ENCODE data around the gene PIM3.

The PIM3 gene

DNA sequence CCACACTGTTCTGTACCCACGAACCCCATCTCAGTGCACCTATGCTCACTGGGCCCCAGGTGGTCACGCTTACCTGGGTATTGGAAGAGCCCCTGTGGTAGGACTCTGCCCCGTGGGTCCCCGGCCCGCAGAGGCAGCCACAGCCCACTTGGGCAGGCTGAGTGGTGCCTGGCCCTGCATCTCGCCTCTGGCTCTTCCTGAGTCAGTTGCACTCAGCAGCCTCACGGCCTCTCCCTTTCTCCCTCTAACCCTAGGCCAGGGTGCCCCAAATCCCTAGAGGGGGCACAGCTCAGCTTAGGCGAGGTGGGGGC is 32.4 kb upstream of the PIM3 start:
- no peak for DNase-seq (ENCODE audit: low read depth in 2 of 2)

DNA sequence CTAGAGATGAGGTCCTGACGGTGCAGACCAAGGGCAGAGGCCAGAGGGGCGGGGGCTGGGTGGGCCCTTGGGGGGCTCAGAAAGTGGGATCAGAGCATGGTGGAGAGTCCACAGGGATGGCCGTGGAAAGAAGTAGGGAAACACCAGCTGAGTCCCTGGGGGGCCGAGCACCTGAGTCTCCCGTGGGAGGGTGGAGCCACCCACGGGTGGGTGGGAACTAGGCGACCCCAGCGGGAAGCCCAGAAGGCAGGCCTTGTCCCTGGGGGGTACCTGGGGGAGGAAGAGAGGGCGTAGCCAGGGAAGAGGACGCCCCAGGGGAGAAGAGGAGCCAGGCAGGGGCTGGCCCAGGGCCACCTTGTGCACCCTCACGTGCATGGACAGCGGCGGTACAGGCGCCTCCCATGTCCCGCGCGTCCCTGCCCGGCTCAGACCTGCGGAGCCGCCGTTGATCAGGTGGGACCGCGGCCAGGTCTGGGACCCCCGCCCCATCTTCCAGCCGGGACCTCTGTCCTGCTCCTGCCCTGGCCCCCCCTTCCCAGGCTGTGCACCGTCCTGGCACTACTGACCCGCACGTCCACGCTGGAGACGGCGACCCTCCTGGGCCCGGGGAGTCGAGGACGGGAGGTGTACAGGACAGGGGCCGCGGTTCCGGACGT is 31.9 kb upstream of the PIM3 start:
- no peak for DNase-seq (ENCODE audit: low read depth in 2 of 2)

DNA sequence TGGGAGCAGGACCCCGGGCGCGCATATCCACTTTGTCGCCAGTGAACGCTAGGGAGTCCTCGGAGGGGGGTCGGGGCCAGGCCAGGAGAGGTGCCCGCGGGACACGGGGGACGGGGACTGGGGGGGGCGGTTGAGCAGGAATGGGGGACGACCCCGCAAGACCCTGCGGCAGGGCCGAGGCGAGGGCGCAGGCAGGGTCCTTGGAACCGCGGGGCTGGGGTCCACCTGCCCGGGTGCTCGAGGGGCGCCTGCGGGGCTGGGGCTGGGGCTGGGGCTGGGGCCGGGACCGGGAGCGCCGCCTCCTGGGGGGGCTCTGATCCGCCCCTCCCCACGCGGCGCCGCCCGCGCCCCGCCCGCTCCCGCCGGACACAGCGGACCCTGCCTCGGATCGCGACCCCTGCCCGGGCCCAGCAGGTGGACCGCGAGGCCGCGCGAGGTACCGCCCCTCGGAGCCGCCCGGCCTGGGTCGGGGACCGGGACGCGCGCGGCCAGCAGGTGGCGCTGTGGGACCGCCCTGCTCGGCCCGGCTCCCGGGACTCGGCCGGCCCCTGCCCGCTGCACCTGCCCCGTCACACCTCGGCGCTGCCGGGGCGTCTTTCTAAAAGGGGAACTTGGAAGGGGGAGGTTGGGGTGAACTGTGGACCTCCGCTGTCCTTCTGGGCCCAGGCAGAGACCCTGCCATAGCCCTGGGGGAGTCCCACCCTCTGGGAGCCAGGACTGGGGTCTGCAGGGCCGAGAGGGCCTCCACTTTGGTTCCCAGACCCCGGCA is 31.2 kb upstream of the PIM3 start:
- no peak for DNase-seq (ENCODE audit: low read depth in 2 of 2)

DNA sequence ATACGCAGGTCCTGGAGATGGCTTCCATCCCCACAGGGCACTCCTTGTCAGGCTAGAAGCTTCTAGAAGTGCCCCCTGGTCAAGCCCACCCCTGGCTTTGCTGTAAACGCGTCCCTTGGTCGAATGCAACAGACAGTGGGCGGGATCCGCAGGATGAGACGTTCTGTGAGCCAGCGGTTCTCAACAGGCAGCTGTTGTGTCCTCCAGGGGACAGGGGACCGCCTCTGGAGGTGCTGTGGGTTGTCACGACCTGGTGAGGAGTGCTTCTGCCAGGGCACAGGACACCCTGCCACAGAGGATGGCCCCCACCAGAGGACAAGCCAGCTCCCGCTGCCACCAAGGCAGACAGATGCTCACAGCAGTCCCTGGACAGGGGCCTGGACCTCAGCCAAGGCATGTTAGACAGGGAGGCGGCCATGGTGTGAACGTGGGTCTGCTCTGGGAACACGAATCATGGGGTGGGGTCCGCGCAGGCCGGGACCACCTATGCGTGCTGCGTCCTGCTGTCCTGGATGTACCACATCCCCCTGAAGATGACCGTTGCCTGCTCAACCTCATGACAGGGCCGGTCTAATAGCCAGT is 30.5 kb upstream of the PIM3 start:
- DNase-seq (ENCODE audit: low read depth in 2 of 2): no peak

DNA sequence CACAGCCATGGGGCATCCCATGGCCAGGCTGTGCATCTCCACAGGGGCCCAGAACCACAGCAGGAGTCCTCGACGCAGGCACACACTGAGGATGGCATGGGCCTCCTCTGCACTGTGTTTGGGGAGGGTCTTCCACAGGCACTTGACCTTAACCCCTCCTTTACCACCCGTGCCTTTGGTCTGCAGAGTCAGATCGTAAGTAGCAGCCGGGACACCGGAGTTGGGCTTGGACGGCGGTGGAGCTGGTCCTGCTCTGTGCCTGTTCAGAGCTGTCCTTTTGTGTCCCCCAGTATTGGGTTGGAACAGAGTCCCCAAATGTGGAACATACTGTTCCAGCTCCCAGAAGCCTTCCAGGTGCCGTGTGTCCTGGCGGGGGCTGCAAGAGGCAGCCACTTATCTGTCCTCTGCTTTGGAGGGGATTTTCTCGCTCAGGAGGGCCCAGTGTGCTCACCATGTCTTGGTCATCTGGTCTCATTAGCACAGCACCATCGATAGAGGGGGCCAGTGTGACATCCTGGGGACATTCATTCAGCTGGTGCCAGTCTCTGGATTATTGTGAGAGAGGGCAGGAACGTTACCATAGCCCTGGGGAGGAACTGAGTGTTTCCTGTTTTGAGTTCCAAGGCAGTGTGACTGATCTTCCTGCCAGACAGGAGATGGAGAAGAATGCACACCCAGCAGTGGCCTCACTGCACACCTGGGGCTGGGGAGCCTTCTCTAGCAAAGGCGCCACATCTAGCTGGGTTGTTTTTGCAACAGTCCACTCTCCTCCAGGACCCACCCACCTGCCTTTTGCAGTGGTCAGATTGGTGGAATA is 29.8 kb upstream of the PIM3 start:
- DNase-seq (ENCODE audit: low read depth in 2 of 2): no peak

DNA sequence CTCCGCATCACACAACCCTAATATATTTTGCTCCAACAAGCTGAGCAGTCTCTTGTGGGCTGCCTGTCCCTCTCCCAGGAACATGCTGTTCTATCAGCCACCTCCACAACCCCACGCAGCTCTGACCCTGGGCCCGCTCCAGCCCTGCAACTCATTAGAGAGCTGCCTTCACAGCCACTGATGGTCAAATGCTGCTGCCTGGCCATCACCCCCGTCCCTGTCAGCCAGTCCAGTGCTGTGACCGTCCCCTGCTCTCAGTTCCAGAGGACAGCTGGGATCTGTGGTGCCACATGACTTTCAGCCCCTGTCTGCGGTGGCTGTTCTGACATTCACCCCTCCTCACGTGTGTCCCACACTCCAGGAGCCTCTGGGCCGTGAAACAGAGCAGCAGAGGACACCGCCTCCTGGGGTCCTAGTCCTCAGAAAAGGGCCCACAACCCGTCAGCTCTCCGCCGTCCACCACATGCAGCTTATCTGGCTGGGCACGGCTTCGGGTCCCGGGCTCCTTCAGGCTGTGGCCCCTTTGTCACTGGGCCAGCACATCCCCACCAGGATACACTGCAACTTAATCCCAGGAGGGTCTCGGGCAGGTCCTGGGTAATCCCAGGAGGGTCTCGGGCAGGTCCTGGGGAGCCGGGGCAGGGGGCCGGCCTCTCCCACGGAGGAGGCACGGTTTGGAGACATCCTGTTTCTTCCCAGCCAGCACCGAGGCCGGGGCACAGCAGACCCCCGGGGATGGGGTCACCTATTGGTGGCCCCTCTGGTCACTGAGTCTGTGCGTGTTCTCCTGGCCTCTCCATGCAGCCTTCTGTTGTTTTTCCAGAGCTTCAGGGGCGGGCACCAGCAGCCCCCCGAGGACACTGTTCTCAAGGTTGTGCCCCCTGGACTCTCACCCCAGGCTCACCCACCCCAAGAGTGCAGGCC is 27.1 kb upstream of the PIM3 start:
- DNase-seq (ENCODE audit: low read depth in 2 of 2): no peak

DNA sequence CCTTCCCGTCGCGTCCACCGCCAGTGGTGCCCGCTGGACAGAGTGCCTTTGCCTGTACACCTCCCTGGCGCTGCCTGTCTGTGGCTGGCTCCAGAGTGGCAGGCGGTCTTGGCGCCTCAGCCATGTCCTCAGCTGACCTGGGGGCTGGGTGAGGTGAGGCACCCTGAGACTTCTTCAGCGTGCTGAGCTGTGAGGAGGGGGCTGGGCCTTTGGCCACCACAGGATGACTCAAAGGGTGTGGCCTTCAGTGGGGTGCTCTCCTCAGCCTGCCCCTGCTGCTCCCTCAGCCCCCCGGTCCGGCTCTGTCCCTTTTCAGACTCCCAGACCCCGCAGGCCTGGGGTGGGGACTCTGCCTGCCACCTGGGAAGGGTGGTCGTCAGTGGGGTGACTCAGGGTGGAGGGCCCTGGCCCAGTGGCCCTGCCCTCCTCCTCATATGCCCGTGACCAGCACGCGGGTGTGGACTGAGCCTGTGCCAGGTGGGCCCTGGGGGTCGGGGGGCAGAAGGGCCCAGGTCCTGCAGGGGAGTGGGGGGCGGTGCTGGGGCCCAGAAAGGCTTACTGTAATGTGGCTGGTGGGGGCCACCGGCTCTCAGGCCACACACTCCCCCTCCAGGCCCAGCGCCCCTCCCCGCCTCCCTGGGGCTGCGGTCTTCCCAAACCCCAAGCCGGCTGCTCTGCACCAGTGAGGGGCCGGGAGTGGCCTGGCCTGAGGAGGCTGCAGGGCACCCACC is 26.2 kb upstream of the PIM3 start:
- no peak for DNase-seq (ENCODE audit: low read depth in 2 of 2)

DNA sequence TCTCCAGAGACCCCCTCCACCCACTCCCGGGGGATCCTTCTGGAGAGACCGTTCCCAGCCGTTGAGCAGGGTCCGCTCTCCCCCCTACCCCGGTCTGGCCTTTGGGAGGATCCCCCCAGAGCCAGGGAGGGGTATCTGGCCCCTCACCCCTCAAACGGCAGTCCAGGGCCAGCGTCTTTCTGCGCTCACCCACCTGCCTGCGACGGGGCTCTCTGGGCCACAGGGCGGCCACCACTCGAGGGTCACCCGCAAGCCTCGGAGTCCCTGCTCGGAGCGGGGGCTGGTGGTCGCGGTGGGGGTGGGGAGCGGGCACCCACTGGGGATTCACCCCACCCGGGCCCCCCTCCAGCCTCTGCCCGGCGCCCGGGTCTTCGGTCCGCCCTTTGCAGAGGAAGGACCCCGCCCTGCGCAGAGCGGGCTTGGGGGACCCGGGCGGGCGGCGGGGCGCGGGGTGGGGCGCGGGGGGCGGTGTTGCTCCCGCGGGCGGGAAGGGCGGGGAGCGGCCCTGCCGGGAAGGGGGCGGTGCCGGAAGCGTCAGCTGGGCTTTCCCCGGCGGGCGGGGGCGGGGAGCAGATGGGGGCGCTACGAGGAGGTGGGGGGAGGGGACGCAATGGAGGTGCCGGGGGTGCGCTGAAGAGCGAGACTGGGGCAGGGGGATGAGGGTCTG is 25.5 kb upstream of the PIM3 start:
- DNase-seq (ENCODE audit: low read depth in 2 of 2): peak in 1 of 2 experiments; percentile 44

DNA sequence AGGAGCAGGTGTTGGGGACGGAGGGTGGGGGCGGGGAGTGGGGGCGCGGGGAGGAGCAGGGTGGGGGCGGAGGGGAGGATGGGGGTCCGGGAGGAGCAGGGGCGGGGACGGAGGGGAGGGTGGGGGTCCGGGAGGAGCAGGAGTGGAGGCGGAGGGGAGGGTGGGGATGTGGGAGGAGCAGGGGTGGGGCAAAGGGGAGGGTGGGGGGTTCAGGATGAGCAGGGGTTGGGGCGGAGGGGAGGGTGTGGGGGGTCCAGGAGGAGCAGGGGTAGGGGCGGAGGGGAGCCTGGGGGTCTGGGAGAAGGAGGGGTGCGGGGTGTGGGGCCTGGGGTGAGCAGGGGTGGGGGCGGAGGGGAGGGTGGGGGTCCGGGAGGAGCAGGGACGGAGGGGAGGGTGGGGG is 25.0 kb upstream of the PIM3 start:
- no peak for DNase-seq (ENCODE audit: low read depth in 2 of 2)

DNA sequence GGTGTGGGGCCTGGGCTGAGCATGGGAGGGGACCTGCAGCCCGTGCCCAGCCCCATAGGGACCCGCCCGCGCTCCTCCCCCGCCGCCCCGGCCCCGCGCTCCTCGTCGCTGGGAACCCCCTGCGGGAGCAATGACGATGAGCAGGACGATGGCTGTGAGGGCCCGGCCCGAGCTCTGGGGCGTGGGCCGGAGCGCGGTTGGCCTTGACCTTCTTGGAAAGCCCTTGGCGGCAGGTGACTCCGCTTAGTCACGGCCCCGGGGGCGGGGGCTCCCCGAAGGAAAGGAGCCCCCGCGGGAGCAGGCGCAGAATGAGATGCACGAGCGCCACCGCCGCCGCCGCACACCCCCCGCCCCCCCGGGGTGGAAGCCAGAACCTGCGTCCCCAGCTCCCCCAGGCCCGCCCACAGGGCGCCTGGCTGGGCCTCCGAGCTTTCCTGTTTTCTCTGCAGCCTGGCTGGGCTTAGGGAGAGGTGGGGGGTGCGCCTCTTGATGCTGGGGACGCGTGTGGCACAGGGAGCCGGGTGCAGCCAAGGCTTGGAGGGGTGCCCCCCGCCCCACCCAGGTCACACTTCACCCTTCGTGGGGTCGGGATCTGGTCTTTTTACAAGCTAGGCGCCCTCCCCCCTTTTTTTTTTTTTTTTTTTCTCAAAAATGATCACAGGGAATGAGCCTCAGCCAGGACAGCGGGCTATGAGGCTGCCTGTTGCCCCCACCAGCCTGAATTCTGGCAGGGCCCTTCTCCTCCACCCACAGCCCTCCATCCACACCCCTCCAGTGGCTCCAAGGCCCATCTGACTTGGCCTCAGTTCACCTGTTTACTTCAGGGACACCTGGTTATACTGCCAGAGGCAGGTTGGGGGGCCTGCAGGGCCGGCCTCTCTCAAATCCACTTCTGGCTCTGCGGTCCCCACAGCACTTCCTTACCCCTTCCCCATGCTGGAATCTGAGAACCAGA is 24.3 kb upstream of the PIM3 start:
- no peak for DNase-seq (ENCODE audit: low read depth in 2 of 2)

DNA sequence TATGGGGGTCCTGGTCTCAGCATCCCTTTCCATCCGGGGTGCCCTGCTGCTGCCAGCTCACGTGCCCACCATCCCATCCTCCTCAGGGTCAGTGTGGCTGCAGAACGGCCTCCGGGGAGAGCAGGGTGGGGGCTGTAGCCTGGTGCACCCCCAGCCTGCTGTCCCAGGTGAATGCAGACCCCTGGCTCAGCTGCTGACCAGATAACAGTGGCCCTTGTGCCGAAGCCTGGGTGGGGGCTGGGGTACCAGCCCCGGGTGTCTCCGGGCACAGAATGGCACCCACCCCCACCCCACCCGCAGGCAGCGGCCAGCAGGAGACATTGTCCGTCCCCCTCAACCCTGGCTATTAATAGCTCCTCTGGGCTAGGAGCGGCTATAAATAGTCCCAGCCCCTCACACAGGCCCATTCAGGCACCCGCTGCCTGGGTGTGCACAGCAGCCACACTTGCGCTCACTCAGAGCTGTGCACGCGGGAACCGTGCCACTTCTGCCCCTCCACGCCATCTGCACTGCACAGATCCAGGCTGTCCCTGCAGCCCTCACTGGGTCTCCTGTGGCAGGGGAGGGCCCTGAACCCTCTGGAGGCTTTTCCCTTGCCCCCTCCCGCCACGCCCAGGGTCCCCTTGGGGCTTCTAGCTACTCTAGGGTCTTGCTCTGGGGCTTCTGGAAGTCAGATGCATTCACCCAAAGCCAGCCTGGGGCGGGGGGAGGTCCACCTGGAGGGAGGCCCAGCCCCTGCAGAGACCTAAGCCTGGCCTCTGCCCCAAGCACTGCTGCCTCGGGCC is 23.4 kb upstream of the PIM3 start:
- no peak for DNase-seq (ENCODE audit: low read depth in 2 of 2)

DNA sequence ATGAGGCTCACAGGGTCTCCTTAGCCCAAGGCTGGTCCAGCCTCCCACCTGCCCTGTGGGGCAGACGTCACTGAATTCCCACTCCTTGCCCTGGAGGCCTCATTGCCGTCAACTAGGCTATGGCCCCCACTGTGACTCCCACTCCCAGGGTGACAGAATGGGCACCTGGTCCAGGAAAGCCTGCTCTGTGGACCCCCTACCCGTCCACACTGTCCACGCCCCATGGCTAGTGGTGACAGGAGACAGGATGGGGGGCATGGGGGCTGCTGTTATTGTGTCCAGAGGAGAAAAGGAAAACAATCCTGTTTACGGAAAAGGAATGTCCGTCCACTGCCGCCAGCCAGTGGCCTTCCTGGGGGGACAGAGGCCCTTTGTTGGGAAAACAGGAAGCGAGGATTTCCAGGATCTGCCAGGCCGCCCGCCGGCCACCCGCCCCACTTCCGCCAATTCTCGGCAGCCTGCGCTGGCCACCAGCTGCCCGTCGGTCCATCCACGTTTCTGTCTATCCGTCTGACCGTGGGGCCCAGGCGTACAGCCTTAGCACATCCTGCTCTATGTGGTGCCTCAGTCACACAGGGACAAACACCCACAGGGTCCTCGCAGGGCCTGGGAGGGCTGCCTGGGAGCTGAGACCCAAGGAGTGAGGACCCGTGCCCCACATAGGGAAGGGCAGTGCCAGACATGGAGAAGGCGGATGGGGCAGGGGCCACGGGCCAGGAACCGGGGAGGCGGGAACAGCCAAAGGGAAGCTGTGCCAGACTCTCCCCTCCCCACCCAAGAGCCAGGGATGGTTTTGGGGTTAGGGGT is 22.6 kb upstream of the PIM3 start:
- DNase-seq (ENCODE audit: low read depth in 2 of 2): no peak

DNA sequence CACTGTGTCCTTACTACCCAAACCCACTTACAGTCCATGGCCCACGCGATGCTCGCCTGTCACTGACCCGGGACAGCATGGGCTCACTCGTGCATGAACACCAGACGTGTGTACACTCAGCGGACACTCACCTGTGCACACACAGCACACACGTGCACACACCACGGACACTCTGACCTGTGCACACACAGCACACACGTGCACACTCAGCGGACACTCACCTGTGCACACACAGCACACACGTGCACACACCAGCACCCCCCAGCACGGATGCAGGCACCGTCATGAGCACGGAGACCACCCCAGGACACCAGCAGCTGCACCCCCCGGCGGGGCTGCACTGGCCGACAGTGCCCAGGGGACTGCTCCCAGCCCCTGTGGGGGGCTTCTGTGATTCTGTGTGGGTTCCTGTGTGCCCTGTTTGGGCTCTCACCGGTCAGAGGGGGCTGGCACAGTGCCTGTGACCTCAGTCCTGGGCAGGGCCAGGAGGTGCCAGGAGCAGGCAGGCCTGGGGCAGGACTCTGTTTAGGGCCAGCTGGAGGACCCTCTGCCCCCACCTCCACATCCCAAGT is 21.9 kb upstream of the PIM3 start:
- no peak for DNase-seq (ENCODE audit: low read depth in 2 of 2)

DNA sequence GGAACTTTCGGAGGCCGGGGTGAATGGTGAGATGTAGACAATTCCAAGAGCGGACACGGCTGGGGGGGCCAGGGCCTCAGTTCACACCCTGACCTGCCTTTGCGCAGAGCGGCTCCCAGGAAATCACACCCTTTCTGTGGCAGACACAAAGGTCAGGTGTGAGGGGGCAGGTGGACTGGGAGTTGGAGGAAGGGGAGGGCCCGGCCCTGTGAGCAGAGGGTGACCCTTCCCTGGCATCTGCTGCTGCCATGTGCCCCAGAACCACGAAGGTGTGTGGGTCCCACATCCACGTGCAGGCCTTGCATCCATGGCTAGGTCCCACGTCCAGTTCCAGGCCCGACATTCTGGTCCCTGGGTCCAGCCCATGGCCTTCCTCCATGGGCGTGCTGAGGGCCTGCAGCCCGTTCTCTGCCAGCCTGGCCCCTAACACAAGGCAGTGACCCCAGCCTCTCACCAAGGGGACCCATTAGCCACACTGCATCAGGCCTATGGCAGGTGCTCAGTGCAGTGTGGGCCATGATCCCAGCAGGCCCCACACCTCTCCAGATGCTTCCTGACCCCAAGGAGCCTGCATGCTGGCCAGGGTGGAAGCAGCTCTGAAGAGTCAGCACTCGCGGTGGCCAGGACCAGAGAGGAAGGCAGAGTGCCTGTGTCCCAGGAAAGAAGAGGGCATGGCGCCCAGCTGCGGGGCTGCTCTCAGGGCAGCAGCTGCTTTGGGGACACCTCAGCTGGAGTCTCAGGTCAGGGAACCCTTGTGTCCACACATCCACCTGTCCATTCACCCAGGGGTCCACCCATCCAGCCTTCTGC is 18.9 kb upstream of the PIM3 start:
- no peak for DNase-seq (ENCODE audit: low read depth in 2 of 2)

DNA sequence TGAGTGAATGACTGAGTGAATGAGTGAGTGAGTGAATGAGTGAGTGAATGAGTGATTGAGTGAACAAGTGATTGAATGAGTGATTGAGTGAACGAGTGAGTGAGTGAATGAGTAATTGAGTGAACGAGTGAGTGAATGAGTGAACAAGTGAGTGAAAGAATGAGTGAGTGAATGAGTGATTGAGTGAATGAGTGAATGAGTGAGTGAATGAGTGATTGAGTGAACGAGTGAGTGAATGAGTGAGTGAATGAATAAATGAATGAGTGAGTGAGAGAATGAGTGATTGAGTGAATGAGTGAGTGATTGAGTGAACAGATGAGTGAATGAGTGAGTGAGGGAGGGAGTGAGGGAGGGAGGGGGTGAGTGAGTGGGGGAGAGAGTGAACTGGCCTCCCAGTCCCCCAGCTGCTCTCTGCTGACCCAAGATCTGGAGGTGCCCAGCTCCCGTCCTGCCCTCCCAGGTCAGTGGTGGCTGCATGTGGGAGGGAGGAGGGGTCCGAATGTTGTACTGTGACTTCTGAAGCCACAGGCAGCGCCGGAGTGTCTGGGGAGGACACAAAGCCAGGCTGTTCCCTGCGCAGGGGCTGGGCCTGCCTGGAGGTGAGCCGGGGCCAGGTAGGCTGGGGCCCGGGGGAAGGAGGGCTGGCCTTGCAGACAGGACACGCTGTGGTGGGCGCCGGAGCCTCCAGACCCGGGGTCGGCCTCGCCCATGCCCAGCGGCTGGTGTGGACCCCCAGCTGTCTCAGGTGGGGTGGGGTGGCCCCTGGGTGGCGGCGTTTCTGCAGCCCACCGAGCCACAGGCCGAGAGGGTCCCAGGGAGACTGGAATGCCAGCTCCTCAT is 17.8 kb upstream of the PIM3 start:
- DNase-seq (ENCODE audit: low read depth in 2 of 2): no peak
